ENCODE measurements around the gene USP2. TPM values are rescaled to one million over a fixed set of nuclear protein-coding genes. Genes with fewer than 3 reads are reported as not detected.

USP2 gene
- total RNA-seq, 1 donor from 2014 or later, result 0.24 TPM

DNA sequence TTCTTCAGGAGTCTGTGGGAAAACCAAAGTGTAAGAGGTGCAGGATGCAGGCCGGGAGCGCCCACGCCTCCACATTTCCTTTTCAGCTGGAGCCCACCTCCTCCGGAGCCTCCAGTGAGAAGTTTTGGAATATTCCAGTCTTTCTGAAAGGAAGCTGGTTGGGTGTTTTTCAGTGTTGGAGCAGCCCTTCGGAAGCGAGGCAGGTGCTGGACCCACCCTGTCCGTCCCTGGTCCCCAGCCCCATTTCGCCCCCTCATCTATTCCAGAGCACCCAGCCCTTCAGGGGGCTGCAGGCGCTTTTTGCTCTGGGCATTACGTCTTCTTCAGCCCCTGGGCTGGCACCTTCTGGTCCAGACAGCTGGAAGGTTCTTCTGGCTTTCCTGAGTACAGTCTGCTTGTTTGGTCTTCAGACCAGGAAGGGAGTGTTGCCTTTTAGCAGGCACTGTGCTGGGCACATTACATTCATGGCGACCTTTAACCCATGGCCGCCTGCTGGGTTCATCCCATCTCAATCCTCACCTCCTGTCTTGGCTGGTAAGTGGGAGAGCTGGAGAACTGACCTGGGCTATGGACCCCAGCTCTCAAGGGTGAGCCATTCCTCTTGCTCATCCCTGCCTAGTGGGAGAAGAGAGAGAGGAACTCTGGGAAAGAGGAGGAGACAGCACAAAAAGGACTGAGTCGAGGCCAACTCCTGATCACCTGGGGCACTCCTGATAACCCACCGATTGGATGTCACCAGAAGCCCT is 42.2 kb upstream of the USP2 start:
- Mint-ChIP-seq H3K4me1 (peaks cover 17% of the 10 kb centered on the region), H3K27me3 (peaks cover 70% of the 10 kb centered on the region), H3K36me3 (ENCODE audit: low read depth) (no peaks in the 10 kb centered on the region), H3K9me3 (no peaks in the 10 kb centered on the region), H3K4me3 (no peak overlapping the region), H3K27ac (no peak overlapping the region)
- ATAC-seq (ENCODE audit: low read depth) (no peak), DNase-seq (no peak)
- TF ChIP-seq CTCF (IDR thresholded peaks at IDR 0.05), result no peak
- POLR2A ChIA-PET, result no interaction called here
- intact Hi-C loops (cut with micrococcal nuclease), result no loop called here
- CTCF ChIA-PET, result no interaction called here

- H3K36me3 Mint-ChIP-seq (ENCODE audit: low read depth), result no peaks in the 10 kb centered on the region
- no peak for ATAC-seq (ENCODE audit: low read depth)
- intact Hi-C loops (cut with micrococcal nuclease), result no loop called here
- H3K9me3 Mint-ChIP-seq, result no peaks in the 10 kb centered on the region
- peaks cover 17% of the 10 kb centered on the region for H3K4me1 Mint-ChIP-seq
- DNase-seq, result no peak
- ChIA-PET POLR2A (interaction anchor here (0.6 kb wide), 1 partner anchor 16 kb away, joined by 5 read pairs; no protein-coding TSS in a partner anchor), CTCF (no interaction called here)
- peaks cover 65% of the 10 kb centered on the region for H3K27me3 Mint-ChIP-seq
- TF ChIP-seq CTCF (IDR thresholded peaks at IDR 0.05), result no peak
- no peak within 1 kb of the TSS for H3K27ac Mint-ChIP-seq
- peak within 1 kb of the TSS; percentile 22 for H3K4me3 Mint-ChIP-seq
These were observed 41.5 kb upstream of the USP2 start, which contains the start of gene THY1 for GRCh38 chr11:119422809-119423508. TSS of gene THY1 (minus strand) at chr11:119423172. CDS start at chr11:119420905, 2,267 bp downstream.

GRCh38 chr11:119421941-119422808 is 40.7 kb upstream of the USP2 start:
- DNase-seq (no peak), ATAC-seq (ENCODE audit: low read depth) (no peak)
- POLR2A ChIA-PET, result interaction anchor here (0.6 kb wide), 1 partner anchor 15 kb away, joined by 5 read pairs; no protein-coding TSS in a partner anchor
- Mint-ChIP-seq H3K27me3 (peaks cover 67% of the 10 kb centered on the region), H3K4me3 (peak overlapping the region; percentile 22), H3K9me3 (no peaks in the 10 kb centered on the region), H3K27ac (no peak overlapping the region), H3K36me3 (ENCODE audit: low read depth) (no peaks in the 10 kb centered on the region), H3K4me1 (peaks cover 17% of the 10 kb centered on the region)
- no peak for TF ChIP-seq CTCF (IDR thresholded peaks at IDR 0.05)
- intact Hi-C loops (cut with micrococcal nuclease), result no loop called here
- CTCF ChIA-PET, result no interaction called here

DNA sequence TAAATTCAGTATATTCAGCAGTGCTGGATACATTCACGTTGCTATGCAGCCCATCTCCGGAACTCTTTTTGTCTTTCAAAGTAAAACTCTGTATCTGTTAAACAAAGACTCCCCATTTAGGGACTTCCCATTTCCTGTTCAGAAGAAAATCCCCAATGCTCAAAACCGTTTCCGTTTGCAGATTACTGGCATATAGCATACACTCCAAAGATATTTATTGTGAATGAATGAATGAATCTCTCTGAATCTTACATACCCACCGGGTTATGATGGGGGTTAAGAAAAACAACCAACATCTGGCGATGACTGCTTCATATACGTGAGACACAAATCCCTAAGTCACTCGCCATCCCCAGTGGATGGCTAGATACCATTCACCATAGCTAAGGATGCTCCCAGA is 39.9 kb upstream of the USP2 start:
- no peak for TF ChIP-seq CTCF (IDR thresholded peaks at IDR 0.05)
- CTCF ChIA-PET, result no interaction called here
- POLR2A ChIA-PET, result no interaction called here
- ATAC-seq (ENCODE audit: low read depth) (no peak), DNase-seq (no peak)
- Mint-ChIP-seq H3K9me3 (no peaks in the 10 kb centered on the region), H3K4me1 (peaks cover 17% of the 10 kb centered on the region), H3K4me3 (no peak overlapping the region), H3K36me3 (ENCODE audit: low read depth) (no peaks in the 10 kb centered on the region), H3K27me3 (peaks cover 69% of the 10 kb centered on the region), H3K27ac (no peak overlapping the region)
- intact Hi-C loops (cut with micrococcal nuclease), result no loop called here

Measured in activated B cell treated with CpG ODN at 0.5 μM for 24 hours (primary cell).